Limb (tissue), 2 donors: ENCODE data around the gene CA5B.
"Not testable (repeated sequence)": the region's sequence is repeated elsewhere in the genome, so short reads cannot be mapped to it uniquely, and the experiment has no call there.

Experiments
- DNase-seq, 2 donors: peaks; one replicate each; pipeline ENCODE4 v3.0.0-alpha.2; 2016; ENCODE audit errors: extremely low spot score in 2 of 2

Gene CA5B, protein sequence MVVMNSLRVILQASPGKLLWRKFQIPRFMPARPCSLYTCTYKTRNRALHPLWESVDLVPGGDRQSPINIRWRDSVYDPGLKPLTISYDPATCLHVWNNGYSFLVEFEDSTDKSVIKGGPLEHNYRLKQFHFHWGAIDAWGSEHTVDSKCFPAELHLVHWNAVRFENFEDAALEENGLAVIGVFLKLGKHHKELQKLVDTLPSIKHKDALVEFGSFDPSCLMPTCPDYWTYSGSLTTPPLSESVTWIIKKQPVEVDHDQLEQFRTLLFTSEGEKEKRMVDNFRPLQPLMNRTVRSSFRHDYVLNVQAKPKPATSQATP

DNA sequence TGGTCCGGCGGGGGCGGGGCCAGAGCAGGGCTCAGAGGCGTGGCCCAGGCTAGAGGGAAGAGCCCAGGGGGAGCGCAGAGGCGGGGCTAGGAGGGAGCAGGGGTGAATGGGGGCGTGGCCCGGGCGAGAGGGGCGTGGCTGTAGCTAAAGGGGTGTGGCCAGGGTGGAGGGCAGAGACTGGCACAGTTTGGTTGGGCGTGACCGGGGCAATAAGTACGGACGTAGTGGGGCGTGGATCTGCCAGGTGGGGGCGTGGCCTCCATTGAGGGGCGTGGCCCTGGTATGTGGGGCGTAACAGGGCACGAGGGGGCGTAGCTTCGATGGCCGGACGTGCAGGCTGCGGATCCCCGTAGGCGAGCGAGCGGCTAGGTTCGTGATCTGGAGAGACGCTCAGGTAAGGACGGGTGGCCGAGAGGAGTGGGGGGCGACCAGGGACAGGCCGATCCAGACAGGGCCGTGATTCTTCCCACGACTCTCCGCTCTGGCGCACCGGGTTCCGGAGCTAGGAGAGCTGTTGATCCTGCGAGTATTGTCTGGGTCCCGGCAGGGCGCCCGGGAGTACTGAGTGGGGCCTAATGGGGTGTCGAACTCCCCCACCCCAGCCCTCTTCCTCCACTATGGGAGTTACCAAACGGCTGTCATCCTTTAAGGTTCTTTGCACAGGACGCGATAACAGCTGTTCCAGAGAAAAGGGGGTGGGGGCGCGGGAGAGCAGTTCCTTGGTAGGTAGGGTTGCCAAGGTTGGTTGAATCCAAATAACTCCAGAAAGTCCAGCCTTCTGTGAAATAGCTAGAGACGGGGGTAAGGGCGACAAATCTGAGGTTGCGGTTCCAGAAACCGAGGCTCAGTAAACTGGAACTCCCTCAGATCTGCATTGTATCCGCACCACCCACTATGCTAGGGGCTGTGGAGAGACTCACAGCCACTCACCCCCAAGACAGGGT is at the start of gene CA5B:
Gene CA5B (plus strand): TSS at position 312 of the 944 bp plus-strand sequence. CDS start 11,754 bp downstream, outside the sequence.
- peak; percentile 26 to 87 for DNase-seq

DNA sequence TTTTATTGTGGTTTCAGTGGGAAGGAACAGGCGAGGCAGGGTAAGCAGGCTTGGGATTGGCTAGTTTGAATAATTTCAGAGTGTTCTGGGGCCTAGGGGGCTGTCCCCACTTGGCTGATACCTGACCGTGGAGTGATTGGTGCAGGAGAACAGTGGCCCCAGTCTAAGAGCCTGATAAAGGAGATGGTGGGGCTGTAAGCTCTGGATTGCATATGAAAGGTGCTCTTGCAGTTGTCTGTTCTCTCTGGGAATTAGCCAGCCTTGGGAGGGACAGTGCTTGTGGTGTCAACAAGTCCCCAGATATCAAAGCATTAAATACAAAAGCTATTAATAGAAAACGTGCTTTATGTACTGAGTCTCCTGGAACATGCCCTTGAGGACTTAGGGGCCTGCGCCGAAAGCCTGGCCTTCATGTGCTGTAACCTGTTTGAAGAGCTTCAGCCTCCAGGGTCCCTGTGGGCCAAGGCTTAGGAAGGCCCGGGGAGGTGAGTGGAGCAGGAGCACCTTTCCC is 43.1 kb upstream of the CA5B start:
- DNase-seq: no peak

DNA sequence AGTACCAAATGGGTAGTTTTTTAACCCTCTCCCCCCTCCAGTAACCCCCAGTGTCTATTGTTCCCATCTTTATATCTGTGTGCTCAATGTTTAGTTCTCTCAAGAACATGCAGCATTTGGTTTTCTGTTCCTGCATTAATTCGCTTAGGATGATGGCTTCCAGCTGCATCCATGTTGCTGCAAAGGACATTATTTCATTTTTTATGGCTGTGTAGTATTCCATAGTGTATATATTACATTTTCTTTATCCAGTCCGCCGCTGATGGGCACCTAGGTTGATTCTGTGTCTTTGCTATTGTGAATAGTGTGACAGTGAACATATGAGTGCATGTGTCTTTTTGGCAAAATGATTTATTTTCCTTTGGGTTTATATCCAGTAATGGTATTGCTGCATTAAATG is 41.6 kb upstream of the CA5B start:
- no peak for DNase-seq

DNA sequence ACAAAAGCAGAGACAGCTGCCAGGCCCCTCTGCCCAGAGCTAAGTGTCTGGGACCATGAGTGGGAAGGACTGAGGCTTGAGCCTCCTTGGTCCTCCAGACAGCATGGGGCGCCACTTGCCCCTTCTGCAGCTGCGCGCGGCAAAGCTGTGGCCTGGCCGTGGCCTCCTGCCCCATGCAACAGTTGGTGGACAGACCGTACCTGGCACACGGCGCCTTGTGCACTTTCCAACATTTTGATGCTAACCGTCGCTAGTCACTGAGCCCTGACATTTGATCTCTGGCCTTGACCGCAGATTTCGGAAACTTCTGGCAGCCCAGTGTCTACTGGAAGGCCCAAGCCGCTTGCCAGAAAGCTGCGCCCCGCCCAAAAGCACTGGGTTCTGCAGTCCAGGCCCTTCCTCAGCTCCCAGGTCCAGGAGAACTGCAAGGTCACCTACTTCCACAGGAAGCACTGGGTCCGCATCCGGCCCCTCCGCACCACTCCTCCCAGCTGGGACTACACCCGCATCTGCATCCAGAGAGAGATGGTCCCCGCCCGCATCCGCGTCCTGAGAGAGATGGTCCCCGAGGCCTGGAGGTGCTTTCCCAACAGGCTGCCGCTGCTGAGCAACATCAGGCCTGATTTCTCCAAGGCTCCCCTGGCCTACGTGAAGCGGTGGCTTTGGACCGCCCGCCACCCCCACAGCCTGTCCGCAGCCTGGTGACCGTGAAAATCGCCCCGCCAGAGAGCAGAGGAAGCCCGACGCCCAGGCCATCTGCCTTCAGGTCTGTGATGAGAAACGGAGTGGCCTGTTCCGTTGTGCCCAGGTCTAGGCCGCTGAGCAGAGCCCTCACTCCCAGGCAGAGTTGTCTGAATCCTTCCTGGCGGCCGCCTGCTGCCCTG is 35.3 kb upstream of the CA5B start:
- no peak for DNase-seq

DNA sequence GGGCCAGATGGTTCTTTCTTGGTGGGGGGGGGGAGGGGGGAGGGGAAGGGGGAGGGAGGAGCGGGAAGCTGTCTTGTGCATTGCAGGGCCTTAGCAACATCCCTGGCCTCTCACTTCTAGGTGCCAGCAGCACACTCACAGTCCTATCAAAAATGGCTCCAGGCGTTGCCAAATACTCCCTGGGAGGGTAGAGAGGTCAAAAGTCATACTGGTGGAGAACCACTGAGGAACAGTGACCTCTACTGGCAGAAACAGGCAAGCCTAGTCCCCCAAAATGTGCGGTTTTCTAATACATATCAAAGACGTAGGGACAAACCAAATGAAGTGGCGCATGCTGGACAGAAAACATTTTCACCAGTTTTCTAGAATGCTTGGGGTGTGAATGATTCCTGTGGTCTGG is 34.3 kb upstream of the CA5B start:
- not testable (repeated sequence) for DNase-seq

DNA sequence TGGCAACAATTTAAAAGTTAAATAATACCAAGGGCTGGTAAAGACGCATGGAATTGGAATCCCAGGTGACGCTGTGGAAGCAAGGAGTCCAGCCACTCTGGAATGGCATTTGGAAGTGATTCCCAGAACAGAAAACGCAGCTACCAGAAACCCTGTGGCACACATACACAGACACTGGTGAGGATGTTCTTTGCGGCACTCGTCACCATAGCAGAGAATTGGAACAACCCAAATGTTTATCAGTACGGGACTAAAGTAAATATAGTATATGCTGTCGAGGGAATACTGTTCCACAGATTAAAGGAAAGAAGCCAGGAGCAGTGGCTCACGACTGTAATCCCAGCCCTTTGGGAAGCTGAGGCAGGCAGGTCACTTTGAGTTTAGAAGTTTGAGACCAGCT is 33.8 kb upstream of the CA5B start:
- DNase-seq: not testable (repeated sequence)

DNA sequence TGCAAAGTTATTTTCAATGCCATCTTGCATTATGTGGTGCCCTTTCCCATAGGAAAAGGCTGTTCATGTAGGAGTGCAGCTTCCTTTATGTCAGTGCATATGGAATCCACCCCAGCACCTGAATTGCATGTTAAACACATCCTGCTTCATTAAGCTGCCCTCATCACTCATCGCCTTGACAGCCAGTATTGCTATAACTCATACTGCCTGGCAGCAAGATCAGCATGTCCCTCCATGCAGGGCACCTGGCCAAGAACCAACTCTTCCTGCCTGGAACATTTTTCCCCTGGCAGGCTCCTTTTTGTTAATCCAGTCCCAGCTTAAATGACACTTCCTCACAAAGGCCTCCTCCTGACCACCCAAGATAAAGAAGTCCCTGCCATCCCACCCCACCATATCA is 23.5 kb upstream of the CA5B start:
- DNase-seq: no peak

DNA sequence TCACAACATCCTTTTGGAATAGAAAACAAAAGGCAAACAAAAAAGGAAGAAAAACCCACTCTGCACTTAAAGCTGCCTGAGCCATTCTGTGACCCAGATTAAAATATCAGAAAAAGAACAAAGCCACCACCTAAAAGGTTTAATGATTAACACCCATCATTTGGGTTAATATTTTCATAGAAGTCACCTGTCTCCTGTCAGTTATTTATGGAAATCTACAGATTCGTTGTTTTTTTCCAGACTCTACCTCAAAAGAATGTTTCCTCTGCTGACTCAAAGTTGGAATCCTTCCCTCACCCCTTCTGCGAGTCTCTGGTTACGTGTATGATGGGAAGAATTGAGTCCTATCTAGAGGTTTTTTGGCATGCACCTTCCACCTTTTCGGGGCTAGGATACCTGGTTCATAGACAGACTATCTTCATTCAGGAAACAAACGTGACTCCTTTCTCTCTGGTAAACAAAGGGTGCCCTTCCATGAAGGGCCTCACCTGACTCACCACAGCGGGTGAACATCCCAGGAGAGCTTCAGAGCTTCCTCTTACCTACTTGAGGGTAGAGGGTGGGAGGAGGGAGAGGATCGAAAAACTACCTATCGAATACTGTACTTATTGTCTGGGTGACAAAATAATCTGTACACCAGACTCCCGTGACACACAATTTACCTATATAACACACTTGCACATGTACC is 19.6 kb upstream of the CA5B start:
- no peak for DNase-seq

DNA sequence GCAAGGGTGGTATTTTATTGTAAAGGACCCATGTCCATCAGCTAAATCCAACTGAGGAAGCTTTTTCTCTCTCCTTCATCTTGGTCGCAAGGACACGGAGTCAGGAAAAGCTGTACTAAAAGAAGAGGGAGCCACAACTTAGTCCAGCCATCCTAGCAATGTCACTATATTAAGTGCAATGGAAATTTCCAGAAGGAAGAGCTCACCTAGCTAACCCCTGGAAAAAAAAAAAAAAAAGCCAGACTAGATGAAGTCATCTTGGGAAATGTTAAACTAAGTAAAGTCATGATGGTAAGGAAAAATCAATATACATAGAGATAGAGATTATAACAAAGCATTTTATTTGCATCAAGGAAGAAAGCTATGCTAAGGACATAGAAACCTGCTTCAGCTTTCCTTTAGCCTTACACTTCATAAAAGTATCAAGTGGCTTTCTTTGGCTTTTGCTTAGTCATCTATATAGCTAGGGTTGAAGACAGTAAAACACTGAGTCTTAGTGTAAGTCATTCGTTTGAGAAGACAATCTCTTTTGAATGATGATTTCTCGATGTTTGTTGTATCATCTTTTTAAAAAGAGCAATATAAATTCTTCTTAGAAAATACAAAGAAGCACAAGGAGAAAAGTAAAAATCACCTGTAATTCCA is 18.6 kb upstream of the CA5B start:
- no peak for DNase-seq

DNA sequence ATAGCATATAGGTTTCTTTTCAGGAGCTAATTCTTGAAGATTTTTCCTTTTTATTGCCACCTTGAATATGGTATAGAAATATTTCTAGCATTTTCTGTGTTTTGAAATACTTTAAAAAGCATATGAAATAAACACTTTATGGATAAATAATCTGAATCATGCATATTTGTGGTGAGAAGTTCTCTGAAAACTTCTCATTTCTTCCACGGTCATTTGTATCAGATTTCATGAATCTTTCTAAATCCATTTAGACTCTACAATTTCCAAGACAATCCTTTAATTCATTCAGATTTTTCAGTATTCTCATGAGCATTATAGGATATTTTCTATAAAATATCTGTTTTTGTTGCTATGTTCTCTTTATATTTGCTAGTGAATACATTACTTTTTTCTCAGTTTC is 16.2 kb upstream of the CA5B start:
- DNase-seq: no peak

DNA sequence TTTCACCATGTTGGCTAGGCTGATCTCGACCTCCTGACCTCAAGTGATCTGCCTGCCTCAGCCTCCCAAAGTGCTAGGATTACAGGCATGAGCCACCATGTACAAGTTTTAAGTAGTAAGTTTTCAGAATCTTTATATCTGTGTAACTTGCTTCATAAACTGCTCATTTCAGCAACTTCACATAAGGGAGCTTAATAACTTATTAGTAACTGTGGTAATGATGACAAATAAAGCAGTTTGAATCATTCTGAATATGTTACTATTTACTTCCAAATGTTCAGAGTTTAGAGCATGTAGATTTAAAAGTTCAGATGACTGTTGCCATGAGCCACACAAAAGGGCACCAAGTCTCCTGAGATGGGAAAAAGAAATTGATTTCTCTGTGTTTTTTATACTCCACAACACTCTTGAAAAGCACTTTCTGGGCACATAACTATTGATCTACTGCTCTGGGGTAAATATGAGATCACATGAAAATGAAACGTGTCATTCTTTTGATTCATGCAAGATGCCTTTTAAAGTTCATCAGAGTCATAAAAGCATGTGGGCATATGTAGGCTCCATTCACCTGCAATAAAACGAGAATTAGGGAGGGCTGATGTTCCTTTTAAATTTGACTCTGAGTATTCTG is 14.1 kb upstream of the CA5B start:
- DNase-seq: no peak

DNA sequence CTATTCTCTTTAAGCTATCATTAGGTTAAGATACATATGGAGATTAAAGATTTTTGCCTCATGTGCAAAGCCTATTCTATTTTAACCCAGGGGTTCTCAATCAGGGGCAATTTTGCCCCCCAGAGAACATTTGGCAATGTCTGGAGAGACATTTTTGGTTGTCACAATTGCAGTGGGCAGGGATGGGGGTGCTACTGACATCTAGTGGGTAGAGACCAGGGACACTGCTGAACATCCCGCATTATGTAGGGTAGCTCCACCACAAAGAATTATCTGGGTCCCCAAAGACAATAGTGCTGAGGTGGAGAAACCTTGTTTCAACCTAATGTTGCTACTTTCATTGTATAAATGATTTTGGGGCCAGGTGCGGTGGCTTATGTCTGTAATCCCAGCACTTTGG is 13.2 kb upstream of the CA5B start:
- DNase-seq: no peak

DNA sequence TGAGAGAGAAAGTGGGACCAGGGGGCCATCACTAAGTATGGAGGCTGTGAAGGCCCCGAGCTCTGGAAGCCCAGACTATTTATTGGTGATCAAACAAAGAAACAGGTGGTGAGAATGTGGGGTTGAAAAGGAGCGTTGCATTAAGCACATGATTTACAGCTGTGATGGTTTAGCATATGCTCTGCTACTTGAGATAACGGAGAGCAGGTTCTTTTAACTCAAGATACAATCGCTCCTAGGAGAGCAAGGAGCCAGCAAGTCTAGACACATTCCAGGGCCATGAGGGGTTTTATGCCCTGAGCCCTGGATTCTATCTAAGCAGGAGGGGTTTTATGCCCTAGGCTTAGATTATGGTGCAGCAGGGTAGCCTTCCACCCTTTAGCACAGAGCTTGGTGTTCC is 6.7 kb upstream of the CA5B start:
- not testable (repeated sequence) for DNase-seq

DNA sequence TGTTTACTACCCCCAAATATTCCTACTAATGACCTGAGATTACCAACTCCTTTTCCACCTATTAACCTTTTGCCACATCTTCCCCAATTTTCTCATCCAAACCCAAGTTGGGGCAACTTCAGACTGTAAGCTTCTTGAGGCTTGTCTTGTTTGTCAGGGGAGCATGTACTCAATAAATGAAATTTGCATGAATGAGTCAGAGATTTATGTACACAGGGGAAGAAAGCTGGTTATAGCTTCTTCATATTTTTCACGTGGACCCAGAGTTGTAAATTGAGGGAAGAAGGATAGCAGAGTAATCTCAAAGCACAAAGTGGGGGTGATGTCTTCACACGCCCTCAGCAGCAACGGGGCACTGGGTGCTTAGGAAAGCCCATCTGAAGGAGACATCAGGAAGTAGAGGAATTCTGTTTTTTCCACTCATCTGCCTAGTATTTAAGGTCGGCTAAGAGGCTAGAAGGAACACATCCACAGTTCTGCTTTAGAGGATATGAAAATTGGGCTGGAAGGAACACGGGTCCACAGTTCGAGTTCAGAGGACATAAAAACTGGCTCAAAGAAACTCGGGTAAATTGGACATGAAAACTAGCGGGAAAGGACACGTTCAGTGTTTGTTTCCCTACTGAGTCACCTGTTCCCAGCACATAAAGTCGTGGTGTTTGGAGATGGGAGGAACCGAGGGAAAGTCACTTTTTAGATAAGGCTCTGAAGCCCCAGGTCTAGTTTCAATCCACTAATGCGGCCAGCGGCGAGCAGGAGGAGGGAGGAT is 696 bp upstream of the CA5B start:
- no peak for DNase-seq

DNA sequence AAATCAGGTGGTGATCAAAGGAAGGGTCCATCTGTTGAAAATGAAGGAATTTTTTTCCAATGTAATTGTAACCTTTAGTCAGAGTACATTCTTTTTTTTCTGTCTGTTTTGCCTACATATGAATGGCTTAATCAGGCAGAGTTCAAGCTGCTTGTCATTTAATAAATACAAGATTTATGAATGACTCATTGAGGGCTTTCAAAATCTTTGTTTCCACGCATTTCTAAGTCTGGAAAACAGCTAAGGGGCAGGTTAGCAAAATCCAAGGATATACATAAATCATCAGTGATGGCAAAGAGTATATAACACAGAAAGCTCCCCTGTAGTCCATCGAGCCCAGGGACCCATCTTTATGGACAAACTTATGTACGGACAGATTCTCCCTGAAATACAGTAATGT is 1.8 kb downstream of the CA5B start:
- DNase-seq: no peak

DNA sequence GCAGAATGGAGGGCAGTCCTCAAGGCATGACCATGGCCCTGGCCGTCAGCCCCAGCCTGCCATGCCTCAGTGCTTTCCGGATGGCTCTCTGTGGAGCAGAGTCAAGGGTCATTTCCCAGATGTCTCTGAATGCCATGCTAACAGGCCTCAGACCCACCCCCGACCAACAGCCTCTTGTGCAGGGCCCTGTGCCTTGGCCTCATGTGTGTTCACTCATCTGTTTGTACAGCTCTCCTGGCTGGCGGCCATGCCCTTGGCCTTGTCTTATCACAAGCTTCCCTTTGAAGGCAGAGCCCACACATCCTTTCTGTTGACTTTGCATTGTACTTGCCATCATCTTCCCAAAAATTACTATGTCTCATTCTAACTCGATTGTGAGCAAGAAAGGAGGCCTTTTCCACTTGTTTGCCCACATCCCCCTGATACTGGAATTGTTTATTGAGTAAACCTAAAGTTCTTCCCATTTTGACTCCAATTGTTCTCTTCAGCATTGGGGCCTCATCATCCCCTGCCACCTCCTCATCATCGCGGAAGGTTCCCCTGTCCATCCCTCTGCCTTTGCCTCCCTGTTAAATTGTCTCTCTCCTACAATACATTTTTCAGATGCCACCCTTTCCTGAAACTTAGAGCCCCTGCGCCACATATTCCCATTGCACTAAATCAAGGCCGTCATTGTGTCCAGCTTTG is 6.3 kb downstream of the CA5B start:
- DNase-seq: no peak

DNA sequence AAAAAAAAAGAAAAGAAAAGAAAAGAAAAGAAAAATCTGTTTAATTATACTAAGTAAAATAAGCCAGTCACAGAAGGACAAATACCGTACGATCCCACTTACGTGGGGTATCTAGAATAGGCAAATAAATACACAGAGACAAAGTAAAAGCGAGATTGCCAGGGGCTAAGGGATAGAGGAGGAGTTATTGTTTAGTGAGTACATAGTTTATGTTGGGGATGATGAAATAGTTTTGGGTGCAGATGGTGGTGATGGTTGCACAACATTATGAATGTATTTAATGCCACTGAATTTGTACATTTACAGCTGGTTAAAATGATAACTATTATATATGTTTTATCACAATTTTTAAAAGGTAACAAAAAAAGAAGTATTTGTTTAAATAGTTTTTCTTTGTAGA is 7.1 kb downstream of the CA5B start:
- no peak for DNase-seq

DNA sequence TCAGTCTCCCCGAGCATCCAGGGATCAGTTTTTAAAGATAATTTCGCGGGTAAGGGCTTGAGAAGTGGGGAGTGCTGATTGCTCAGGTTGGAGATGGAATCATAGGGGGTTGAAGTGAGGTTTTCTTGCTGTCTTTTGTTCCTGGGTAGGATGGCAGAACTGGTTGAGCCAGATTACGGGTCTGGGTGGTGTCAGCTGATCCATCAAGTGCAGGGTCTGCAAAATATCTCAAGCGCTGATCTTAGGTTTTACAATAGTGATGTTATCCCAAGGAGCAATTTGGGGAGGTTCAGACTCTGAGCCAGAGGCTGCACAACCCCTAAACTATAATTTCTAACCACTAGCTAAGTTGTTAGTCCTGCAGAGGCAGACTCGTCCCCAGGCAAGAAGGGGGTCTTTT is 8.6 kb downstream of the CA5B start:
- not testable (repeated sequence) for DNase-seq
